HepG2 (cell line): ENCODE results near the gene SUSD4. TPM values are rescaled to one million over a fixed set of nuclear protein-coding genes. Genes with fewer than 3 reads are reported as not detected.

Experiments used
- ATAC-seq: fragments of 200-7000 bp; cut with Tn5 transposase; 3 replicates; pipeline ENCODE4 v1.9.1; 2020; ENCODE audit warnings: mild to moderate bottlenecking, moderate library complexity
- BruUV-seq: library from RNA; stranded (reverse); fragments of 400-500 nt; replicated peaks from 2 replicates; lab custom pipeline; 2021; lab: Mats Ljungman, UMichigan
- CTCF ChIA-PET: fragments of 300-600 bp; formaldehyde crosslinking; extraction: SDS; loops from one replicate; lab custom pipeline; 2021; ENCODE audit warnings: low total read pairs, inconsistent platforms, low intra/inter-chr PET ratio; lab: Yijun Ruan, JAX
- POLR2A ChIA-PET: fragments of 350-600 bp; sonication (Branson Sonifier 250); formaldehyde crosslinking; loops from one replicate; lab custom pipeline; 2020; ENCODE audit warnings: antibody characterized with exemption, inconsistent platforms; lab: Yijun Ruan, JAX
- DNase-seq: peaks from one replicate; pipeline ENCODE4 v3.0.0-alpha.2; 2015; ENCODE audit warnings: low spot score
- FAIRE-seq: peaks from 3 replicates; lab custom pipeline; 2011; peaks lifted over from hg19 to GRCh38; lab: Jason Lieb, UNC
- H2AFZ ChIP-seq: one replicate; pipeline ENCODE4 v1.6.1; 2011; ENCODE audit warnings: low read length, inconsistent platforms
- H3K27ac ChIP-seq: fragments of 300-600 bp; 3 replicates; pipeline ENCODE4 v1.8.0; 2011; ENCODE audit warnings: mixed run types, mild to moderate bottlenecking, mixed read lengths, low read length, inconsistent platforms; ENCODE audit not compliant: insufficient read depth; ENCODE audit errors: extremely low read length
- H3K27me3 ChIP-seq, 2 experiments: fragments of 200-600 bp in 1 of 2; 2 replicates in 1 of 2; 3 replicates in 1 of 2; pipeline versions ENCODE4 v1.6.0 to v1.8.0; 2011; ENCODE audit warnings: low read length in 2 of 2, mild to moderate bottlenecking in 2 of 2, moderate library complexity in 2 of 2, inconsistent platforms in 1 of 2; ENCODE audit not compliant: insufficient read depth in 2 of 2, control insufficient read depth in 1 of 2
- H3K36me3 ChIP-seq, 2 experiments: fragments of 200-600 bp in 1 of 2; replicated peaks in 1 of 2; 2 replicates in 1 of 2; 3 replicates in 1 of 2; pipeline versions ENCODE4 v1.5.1 to v1.8.0; 2011; ENCODE audit warnings: low read length in 2 of 2, inconsistent platforms in 1 of 2; ENCODE audit not compliant: insufficient read depth in 2 of 2, control insufficient read depth in 1 of 2
- H3K4me1 ChIP-seq: 2 replicates; pipeline ENCODE4 v1.5.1; 2012; ENCODE audit warnings: low read length, inconsistent platforms; ENCODE audit not compliant: insufficient read depth
- H3K4me2 ChIP-seq: 2 replicates; pipeline ENCODE4 v1.6.0; 2011; ENCODE audit warnings: low read depth, low read length, inconsistent platforms
- H3K4me3 ChIP-seq, 3 experiments: fragments of 200-600 bp in 1 of 3; sonication (generic), shearing (Covaris generic) in 1 of 3; replicated peaks in 1 of 3; 2 replicates each; pipeline ENCODE4 v1.5.1; 2011 to 2016; ENCODE audit warnings: low read length in 3 of 3, inconsistent platforms in 2 of 3, low read depth in 2 of 3, mild to moderate bottlenecking in 2 of 3, control low read depth in 1 of 3, mixed read lengths in 1 of 3; ENCODE audit not compliant: insufficient read depth in 1 of 3
- H3K79me2 ChIP-seq: one replicate; pipeline ENCODE4 v1.6.1; 2011; ENCODE audit warnings: low read length, inconsistent platforms; ENCODE audit not compliant: insufficient read depth
- H3K9ac ChIP-seq: 2 replicates; pipeline ENCODE4 v1.6.0; 2011; ENCODE audit warnings: mild to moderate bottlenecking, low read depth, low read length, inconsistent platforms; ENCODE audit not compliant: insufficient read depth
- H3K9me3 ChIP-seq: 2 replicates; pipeline ENCODE4 v1.5.1; 2012; ENCODE audit warnings: mild to moderate bottlenecking, low read length
- H4K20me1 ChIP-seq: 2 replicates; pipeline ENCODE4 v1.6.0; 2011; ENCODE audit warnings: inconsistent platforms, mild to moderate bottlenecking, low read length, moderate library complexity; ENCODE audit not compliant: insufficient read depth
- GLI4 ChIP-seq: sonication (generic); formaldehyde crosslinking; IDR thresholded peaks from 2 replicates; pipeline ENCODE4 v1.5.1; 2020; ENCODE audit warnings: missing genetic modification reagents, mild to moderate bottlenecking, moderate library complexity, borderline replicate concordance
- GTF2F1 ChIP-seq: fragments of 150-350 bp; IDR thresholded peaks from 2 replicates; pipeline ENCODE4 v1.6.1; 2014; ENCODE audit warnings: low read length
- MLLT10 ChIP-seq: sonication (generic); formaldehyde crosslinking; IDR thresholded peaks from 2 replicates; pipeline ENCODE4 v1.4.0; 2020; ENCODE audit warnings: missing genetic modification reagents
- MZF1 ChIP-seq: sonication (generic); formaldehyde crosslinking; IDR thresholded peaks from 2 replicates; pipeline ENCODE4 v1.8.1; 2023; ENCODE audit warnings: mild to moderate bottlenecking, missing genetic modification reagents, borderline replicate concordance
- PHF20 ChIP-seq: sonication (generic); formaldehyde crosslinking; IDR thresholded peaks from 2 replicates; pipeline ENCODE4 v1.5.0; 2020; ENCODE audit warnings: mild to moderate bottlenecking, missing genetic modification reagents
- SP2 ChIP-seq: sonication (generic); formaldehyde crosslinking; IDR thresholded peaks from 2 replicates; pipeline ENCODE4 v1.5.1; 2020; ENCODE audit warnings: mild to moderate bottlenecking, missing genetic modification reagents
- SRSF1 ChIP-seq: fragments of 200-400 bp; formaldehyde crosslinking; optimal IDR thresholded peaks from 2 replicates; pipeline ENCODE3; 2017; ENCODE audit warnings: mild to moderate bottlenecking, low read depth, low read length, moderate library complexity
- WGBS: methylation state at CpG from one replicate; pipeline ENCODE4 v1.1.6; 2017; ENCODE audit warnings: low lambda C conversion rate; 5-methylcytosine and 5-hydroxymethylcytosine counted together
- in situ Hi-C: cut with HindIII; loops from 2 replicates; pipeline ENCODE4 v1.10.0; 2017; ENCODE audit warnings: low pct_unique_long_range_greater_than_20kb; ENCODE audit not compliant: extremely low pct_ligation_motif_present
- intact Hi-C: fragments of 100-400 bp; cut with micrococcal nuclease; formaldehyde crosslinking; loops from one replicate; pipeline ENCODE4 v1.10.0; 2022; ENCODE audit not compliant: unreplicated experiment
- polyA plus RNA-seq, 8 experiments: library from polyadenylated mRNA; depleted of rRNA in 3 of 8; stranded (reverse) in 7 of 8; unstranded in 1 of 8; fragments of >200 nt; fragmentation: Illumina TruSeq in 4 of 8; extraction: Trizol in 4 of 8; gene quantifications; 2 replicates each; pipeline versions ENCODE4 v1.2.1 to v1.2.3, GENCODE V29; 2011 to 2016; ENCODE audit warnings: low read depth in 4 of 8, missing spikeins in 1 of 8, mixed read lengths in 1 of 8; ENCODE audit not compliant: insufficient read depth in 1 of 8
- total RNA-seq, 5 experiments: library from RNA; depleted of rRNA; stranded (reverse); fragments of >200 nt; fragmentation: Illumina TruSeq; extraction: Trizol; gene quantifications; 2 replicates each; pipeline ENCODE4 v1.2.3, GENCODE V29; 2016; ENCODE audit warnings: low read depth in 1 of 5
- TF ChIP-seq, protein P1 (sequence below): sonication (generic); formaldehyde crosslinking; IDR thresholded peaks from 2 replicates; pipeline ENCODE4 v1.5.1; 2020; ENCODE audit warnings: missing genetic modification reagents, mild to moderate bottlenecking, borderline replicate concordance
- TF ChIP-seq, protein P2 (sequence below): sonication (generic); formaldehyde crosslinking; IDR thresholded peaks from 2 replicates; pipeline ENCODE4 v1.5.1; 2020; ENCODE audit warnings: mild to moderate bottlenecking, missing genetic modification reagents, borderline replicate concordance
- TF ChIP-seq, protein P3 (sequence below): sonication (generic); formaldehyde crosslinking; IDR thresholded peaks from 2 replicates; pipeline ENCODE4 v1.4.0; 2020; ENCODE audit warnings: missing genetic modification reagents, borderline replicate concordance
- TF ChIP-seq, protein P4 (sequence below): sonication (generic); formaldehyde crosslinking; IDR thresholded peaks from 2 replicates; pipeline ENCODE4 v1.4.0; 2020; ENCODE audit warnings: missing genetic modification reagents
- TF ChIP-seq, protein P5 (sequence below): fragments of 450-650 bp; IDR thresholded peaks from 2 replicates; pipeline ENCODE4 v1.6.1; 2017; ENCODE audit warnings: mild to moderate bottlenecking

The SUSD4 gene
- total and polyA plus RNA-seq, 2 of the 13 experiments (the other 11 are each of a cell fraction or from before 2014, with no cell fraction given), result not detected

DNA sequence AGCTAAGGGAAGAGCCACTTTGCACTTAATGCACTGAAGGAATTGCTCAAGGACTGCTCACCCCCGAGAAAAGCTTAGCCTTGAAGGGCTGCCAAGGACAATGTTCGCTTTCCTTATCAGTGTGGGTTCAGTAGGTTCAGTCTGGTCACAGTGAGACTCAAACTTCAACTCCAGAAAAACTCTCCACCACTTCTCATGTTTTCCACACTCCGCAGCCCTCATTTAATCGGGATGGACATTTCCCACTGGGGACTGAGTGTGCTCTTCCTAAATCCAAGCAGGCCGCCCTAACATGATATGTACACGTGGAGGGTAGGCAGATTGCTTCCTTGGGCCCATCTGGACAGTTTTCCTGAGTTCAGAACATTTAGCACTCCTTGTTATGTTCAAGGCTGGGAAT lies 19.5 kb downstream of the SUSD4 start:
- Histone ChIP-seq H3K4me2 (no peak overlapping the region), H3K9ac (no peak overlapping the region), H3K79me2 (no peaks in the 10 kb centered on the region), H4K20me1 (no peaks in the 10 kb centered on the region), H2AFZ (no peak overlapping the region), H3K4me3 (no peak overlapping the region), H3K36me3 (no peaks in the 10 kb centered on the region), H3K9me3 (no peaks in the 10 kb centered on the region), H3K27me3 (peaks cover 0 to 8% of the 10 kb centered on the region in 2 experiments; a peak in 3 of 5 replicates), H3K27ac (no peak overlapping the region), H3K4me1 (no peaks in the 10 kb centered on the region)
- TF ChIP-seq PHF20 (CRISPR knock-in tag) (no peak), MZF1 (CRISPR knock-in tag) (no peak), GTF2F1 (no peak), GLI4 (CRISPR knock-in tag) (no peak), SP2 (no peak), MLLT10 (CRISPR knock-in tag) (no peak), SRSF1 (no peak)
- TF ChIP-seq, protein P1, sequence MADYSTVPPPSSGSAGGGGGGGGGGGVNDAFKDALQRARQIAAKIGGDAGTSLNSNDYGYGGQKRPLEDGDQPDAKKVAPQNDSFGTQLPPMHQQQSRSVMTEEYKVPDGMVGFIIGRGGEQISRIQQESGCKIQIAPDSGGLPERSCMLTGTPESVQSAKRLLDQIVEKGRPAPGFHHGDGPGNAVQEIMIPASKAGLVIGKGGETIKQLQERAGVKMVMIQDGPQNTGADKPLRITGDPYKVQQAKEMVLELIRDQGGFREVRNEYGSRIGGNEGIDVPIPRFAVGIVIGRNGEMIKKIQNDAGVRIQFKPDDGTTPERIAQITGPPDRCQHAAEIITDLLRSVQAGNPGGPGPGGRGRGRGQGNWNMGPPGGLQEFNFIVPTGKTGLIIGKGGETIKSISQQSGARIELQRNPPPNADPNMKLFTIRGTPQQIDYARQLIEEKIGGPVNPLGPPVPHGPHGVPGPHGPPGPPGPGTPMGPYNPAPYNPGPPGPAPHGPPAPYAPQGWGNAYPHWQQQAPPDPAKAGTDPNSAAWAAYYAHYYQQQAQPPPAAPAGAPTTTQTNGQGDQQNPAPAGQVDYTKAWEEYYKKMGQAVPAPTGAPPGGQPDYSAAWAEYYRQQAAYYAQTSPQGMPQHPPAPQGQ (CRISPR knock-in tag), result no peak
- TF ChIP-seq, protein P2, sequence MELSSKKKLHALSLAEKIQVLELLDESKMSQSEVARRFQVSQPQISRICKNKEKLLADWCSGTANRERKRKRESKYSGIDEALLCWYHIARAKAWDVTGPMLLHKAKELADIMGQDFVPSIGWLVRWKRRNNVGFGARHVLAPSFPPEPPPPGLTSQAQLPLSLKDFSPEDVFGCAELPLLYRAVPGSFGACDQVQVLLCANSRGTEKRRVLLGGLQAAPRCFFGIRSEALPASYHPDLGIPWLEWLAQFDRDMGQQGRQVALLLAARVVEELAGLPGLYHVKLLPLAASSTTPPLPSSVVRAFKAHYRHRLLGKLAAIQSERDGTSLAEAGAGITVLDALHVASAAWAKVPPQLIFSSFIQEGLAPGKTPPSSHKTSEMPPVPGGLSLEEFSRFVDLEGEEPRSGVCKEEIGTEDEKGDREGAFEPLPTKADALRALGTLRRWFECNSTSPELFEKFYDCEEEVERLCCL (CRISPR knock-in tag), result no peak
- TF ChIP-seq, protein P3, sequence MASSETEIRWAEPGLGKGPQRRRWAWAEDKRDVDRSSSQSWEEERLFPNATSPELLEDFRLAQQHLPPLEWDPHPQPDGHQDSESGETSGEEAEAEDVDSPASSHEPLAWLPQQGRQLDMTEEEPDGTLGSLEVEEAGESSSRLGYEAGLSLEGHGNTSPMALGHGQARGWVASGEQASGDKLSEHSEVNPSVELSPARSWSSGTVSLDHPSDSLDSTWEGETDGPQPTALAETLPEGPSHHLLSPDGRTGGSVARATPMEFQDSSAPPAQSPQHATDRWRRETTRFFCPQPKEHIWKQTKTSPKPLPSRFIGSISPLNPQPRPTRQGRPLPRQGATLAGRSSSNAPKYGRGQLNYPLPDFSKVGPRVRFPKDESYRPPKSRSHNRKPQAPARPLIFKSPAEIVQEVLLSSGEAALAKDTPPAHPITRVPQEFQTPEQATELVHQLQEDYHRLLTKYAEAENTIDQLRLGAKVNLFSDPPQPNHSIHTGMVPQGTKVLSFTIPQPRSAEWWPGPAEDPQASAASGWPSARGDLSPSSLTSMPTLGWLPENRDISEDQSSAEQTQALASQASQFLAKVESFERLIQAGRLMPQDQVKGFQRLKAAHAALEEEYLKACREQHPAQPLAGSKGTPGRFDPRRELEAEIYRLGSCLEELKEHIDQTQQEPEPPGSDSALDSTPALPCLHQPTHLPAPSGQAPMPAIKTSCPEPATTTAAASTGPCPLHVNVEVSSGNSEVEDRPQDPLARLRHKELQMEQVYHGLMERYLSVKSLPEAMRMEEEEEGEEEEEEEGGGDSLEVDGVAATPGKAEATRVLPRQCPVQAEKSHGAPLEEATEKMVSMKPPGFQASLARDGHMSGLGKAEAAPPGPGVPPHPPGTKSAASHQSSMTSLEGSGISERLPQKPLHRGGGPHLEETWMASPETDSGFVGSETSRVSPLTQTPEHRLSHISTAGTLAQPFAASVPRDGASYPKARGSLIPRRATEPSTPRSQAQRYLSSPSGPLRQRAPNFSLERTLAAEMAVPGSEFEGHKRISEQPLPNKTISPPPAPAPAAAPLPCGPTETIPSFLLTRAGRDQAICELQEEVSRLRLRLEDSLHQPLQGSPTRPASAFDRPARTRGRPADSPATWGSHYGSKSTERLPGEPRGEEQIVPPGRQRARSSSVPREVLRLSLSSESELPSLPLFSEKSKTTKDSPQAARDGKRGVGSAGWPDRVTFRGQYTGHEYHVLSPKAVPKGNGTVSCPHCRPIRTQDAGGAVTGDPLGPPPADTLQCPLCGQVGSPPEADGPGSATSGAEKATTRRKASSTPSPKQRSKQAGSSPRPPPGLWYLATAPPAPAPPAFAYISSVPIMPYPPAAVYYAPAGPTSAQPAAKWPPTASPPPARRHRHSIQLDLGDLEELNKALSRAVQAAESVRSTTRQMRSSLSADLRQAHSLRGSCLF, result no peak
- TF ChIP-seq, protein P4, sequence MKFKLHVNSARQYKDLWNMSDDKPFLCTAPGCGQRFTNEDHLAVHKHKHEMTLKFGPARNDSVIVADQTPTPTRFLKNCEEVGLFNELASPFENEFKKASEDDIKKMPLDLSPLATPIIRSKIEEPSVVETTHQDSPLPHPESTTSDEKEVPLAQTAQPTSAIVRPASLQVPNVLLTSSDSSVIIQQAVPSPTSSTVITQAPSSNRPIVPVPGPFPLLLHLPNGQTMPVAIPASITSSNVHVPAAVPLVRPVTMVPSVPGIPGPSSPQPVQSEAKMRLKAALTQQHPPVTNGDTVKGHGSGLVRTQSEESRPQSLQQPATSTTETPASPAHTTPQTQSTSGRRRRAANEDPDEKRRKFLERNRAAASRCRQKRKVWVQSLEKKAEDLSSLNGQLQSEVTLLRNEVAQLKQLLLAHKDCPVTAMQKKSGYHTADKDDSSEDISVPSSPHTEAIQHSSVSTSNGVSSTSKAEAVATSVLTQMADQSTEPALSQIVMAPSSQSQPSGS, result no peak
- TF ChIP-seq, protein P5, sequence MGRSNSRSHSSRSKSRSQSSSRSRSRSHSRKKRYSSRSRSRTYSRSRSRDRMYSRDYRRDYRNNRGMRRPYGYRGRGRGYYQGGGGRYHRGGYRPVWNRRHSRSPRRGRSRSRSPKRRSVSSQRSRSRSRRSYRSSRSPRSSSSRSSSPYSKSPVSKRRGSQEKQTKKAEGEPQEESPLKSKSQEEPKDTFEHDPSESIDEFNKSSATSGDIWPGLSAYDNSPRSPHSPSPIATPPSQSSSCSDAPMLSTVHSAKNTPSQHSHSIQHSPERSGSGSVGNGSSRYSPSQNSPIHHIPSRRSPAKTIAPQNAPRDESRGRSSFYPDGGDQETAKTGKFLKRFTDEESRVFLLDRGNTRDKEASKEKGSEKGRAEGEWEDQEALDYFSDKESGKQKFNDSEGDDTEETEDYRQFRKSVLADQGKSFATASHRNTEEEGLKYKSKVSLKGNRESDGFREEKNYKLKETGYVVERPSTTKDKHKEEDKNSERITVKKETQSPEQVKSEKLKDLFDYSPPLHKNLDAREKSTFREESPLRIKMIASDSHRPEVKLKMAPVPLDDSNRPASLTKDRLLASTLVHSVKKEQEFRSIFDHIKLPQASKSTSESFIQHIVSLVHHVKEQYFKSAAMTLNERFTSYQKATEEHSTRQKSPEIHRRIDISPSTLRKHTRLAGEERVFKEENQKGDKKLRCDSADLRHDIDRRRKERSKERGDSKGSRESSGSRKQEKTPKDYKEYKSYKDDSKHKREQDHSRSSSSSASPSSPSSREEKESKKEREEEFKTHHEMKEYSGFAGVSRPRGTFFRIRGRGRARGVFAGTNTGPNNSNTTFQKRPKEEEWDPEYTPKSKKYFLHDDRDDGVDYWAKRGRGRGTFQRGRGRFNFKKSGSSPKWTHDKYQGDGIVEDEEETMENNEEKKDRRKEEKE, result no peak
- ChIA-PET CTCF (no interaction called here), POLR2A (no interaction called here)
- ATAC-seq (no peak), DNase-seq (no peak), FAIRE-seq (no peak)
- intact Hi-C loops (no loop called here), in situ Hi-C loops (no loop called here)
- BruUV-seq, result no TSS peak
- WGBS, result 27% methylated on average over 6 of the region's 6 CpGs
